T47D (cell line): Measurements from ENCODE around the gene FARS2.

Experiments used
- DNase-seq, 2 experiments: peaks; one replicate each; pipeline versions ENCODE4 v3.0.0 to v3.0.0-alpha.2; 2011 to 2012; ENCODE audit warnings: low read depth in 1 of 2, low spot score in 1 of 2
- JUND ChIP-seq: IDR thresholded peaks from 2 replicates; pipeline ENCODE4 v1.6.1; 2012; ENCODE audit warnings: low read depth
- in situ Hi-C: cut with HindIII; loops from 2 replicates; pipeline ENCODE4 v1.10.0; 2016; ENCODE audit warnings: low sequenced_read_pairs, low pct_unique_long_range_greater_than_20kb

The FARS2 gene

DNA sequence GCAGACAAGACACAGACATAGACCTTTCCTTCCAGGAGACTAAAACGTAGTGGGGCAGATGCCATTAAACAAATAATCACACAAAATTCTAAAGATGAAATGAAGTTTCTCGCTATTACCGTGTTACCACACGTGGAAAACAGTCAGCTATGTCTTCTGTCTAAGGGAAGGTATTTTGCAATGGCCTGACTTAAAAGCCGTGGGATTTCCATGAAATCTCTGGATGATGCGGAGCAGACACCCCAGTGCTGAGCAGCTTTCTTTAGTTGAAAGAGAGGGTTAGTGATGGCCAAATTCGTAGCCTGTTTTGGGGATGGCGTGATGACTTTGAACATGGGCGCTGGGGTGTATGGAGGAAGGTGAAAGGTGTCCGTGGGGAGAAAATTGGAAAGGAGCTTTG is 463.6 kb downstream of the FARS2 start:
- no peak for DNase-seq
- in situ Hi-C loops, result no loop called here
- TF ChIP-seq JUND, result no peak

GRCh38 chr6:5726976-5727718 is 465.8 kb downstream of the FARS2 start:
- no peak for DNase-seq
- in situ Hi-C loops, result no loop called here
- no peak for TF ChIP-seq JUND

DNA sequence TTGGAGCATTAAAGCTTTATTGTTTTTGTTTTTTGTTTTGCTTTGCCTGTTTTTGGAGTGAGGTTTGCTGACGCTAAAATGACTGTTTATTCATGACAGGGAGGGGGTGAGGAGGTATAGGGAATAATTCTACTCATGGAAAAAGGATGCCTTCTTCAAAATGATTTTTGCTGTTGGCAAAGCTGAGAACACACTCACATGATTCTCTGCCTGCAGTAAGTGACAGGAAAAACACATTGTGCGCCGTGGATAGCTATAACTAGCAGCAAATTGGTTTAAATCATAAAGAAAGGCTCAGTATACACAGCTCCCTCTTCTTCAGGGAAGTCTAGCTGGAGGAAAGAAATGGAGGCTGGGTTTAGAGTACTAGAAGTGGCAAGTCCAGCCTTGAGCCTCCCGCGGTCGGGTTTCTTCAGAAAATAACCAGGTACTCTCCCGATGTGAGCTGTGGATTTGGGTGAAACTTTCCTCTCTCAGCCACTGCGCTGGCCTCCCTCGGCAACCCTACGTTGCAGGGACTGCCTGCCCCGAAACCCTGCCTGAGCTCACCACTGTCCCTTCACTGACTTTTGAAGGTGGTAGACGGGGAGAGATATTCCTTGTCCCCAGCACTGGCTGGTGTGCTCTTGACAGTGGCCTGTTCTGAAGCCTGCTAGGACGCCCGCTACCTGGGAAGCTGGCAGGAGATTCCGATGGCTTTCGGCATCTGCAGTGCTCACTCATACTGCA is 467.2 kb downstream of the FARS2 start:
- no peak for TF ChIP-seq JUND
- in situ Hi-C loops, result no loop called here
- no peak for DNase-seq

- in situ Hi-C loops, result no loop called here
- no peak for TF ChIP-seq JUND
- no peak for DNase-seq
Measured at GRCh38 chr6:5729080-5729434, 467.7 kb downstream of the FARS2 start.

GRCh38 chr6:5729813-5730517 is 468.7 kb downstream of the FARS2 start:
- DNase-seq, result no peak
- in situ Hi-C loops, result no loop called here
- no peak for TF ChIP-seq JUND

GRCh38 chr6:5730585-5731263 is 469.4 kb downstream of the FARS2 start:
- no peak for DNase-seq
- in situ Hi-C loops, result no loop called here
- no peak for TF ChIP-seq JUND

GRCh38 chr6:5731435-5731834 is 470.1 kb downstream of the FARS2 start:
- TF ChIP-seq JUND, result no peak
- in situ Hi-C loops, result no loop called here
- DNase-seq, result no peak

GRCh38 chr6:5732496-5732895 is 471.2 kb downstream of the FARS2 start:
- in situ Hi-C loops, result no loop called here
- TF ChIP-seq JUND, result no peak
- no peak for DNase-seq

DNA sequence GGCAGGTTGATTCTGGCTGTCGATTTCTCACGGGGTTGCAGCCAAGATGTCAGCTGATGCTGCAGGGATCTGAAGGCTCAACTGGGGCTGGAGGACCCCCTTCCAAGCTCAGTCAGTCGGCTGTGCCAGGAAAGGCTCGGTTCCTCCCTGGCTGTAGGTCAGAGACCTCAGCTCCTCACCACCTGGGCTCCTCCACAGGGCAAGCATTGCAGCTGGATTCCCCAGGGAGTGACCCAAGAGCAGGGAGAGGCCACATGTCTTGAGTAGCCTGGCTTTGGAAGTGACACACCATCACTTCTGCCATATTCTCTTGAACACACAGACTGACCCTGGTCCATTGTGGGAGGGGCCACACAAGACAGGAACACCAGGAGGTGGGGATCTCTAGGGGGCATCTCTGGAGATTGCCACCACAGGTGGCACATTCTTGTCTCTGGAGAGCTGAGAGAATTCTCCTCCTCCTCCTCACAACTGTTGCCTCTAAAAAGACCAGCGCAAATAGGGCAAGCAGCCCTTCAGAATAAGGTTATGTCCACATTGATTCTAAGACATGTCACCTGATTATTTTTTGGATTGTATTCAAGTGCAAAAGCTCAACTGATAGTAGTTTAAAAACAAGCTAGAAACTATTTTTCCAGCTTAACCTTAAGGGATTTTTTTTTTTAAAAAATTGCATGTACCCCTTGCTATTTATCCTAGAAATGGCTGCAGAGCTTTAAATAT is 474.9 kb downstream of the FARS2 start:
- DNase-seq, result no peak
- TF ChIP-seq JUND, result no peak
- in situ Hi-C loops, result no loop called here

DNA sequence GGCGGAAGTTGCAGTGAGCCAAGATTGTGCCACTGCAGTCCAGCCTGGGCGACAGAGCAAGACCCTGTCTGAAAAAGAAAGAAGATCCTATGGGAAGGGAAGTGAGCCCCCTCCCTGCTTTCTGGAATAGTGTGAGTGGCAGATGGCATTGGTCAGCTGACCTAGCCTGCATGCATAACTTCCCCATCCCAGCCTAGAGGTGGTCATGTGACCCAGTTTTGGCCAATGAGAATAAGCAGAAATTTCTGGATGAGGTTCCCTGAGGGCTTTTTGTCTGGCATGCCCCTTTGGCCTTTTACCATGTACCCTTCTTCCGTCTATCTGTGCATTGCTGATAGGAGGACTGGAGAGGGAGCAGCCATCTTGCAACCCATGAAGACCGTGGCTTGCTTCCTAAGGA is 476.1 kb downstream of the FARS2 start:
- DNase-seq, result no peak
- no peak for TF ChIP-seq JUND
- in situ Hi-C loops, result no loop called here

- in situ Hi-C loops, result no loop called here
- no peak for TF ChIP-seq JUND
- DNase-seq, result no peak
Measured at GRCh38 chr6:5738211-5738610, 476.9 kb downstream of the FARS2 start.

DNA sequence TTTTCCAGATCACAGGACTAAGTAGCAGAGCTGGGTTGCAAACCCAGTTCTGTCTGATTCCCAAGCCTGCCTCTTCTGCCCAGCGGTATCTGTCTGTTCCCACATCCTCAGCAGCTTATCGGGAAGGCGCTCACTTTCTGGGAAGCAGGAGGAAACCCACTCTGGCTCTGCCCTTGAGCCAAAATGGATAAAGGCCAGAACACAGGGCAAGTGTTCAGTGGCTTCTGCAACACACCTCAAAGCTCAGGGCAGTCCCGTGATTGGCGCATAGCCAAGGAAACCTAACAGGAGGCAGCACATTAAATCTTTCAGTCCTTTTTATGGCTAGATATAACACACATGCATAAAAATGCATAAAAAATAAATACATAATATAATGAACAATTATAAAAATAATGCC is 483.2 kb downstream of the FARS2 start:
- in situ Hi-C loops, result no loop called here
- TF ChIP-seq JUND, result no peak
- no peak for DNase-seq

- TF ChIP-seq JUND, result no peak
- in situ Hi-C loops, result no loop called here
- no peak for DNase-seq
Measured at GRCh38 chr6:5745081-5745480, 483.8 kb downstream of the FARS2 start.
